Hepatocyte (in vitro differentiated cells): ENCODE results near the gene CDC7.

Source experiments
- CTCF ChIP-seq: fragments of 200-600 bp; sonication (generic); IDR thresholded peaks from 2 replicates; pipeline ENCODE4 v1.5.1; 2016; ENCODE audit warnings: antibody characterized with exemption, mild to moderate bottlenecking; ENCODE audit not compliant: poor library complexity
- EZH2 ChIP-seq: fragments of 200-600 bp; sonication (generic); IDR thresholded peaks from 2 replicates; pipeline ENCODE4 v1.6.1; 2016; ENCODE audit warnings: antibody characterized with exemption, mild to moderate bottlenecking, borderline replicate concordance
- EZH2phosphoT487 ChIP-seq: fragments of 200-600 bp; sonication (generic); IDR thresholded peaks from one replicate; pipeline ENCODE4 v1.6.1; 2018; ENCODE audit warnings: antibody characterized with exemption, mild to moderate bottlenecking, low read depth, moderate library complexity; ENCODE audit not compliant: unreplicated experiment, severe bottlenecking

- no peak for TF ChIP-seq EZH2
- TF ChIP-seq EZH2phosphoT487 = no peak
- TF ChIP-seq CTCF = no peak
These were observed 40.3 kb downstream of the CDC7 start for GRCh38 chr1:91540910-91541309.
